Ectodermal cell (in vitro differentiated cells): ENCODE measurements around the gene TSPAN33.
"Not testable (repeated sequence)": the region's sequence is repeated elsewhere in the genome, so short reads cannot be mapped to it uniquely, and the experiment has no call there.

Source experiments
- H3K27ac ChIP-seq: 2 replicates; pipeline ENCODE4 v1.7.0; 2013; ENCODE audit warnings: mild to moderate bottlenecking, low read depth, low read length; ENCODE audit not compliant: insufficient read depth, poor library complexity, severe bottlenecking
- H3K27me3 ChIP-seq: 2 replicates; pipeline ENCODE4 v1.7.0; 2013; ENCODE audit warnings: mild to moderate bottlenecking, low read length; ENCODE audit not compliant: insufficient read depth, control insufficient read depth, poor library complexity, severe bottlenecking
- H3K36me3 ChIP-seq: one replicate; pipeline ENCODE4 v1.7.0; 2013; ENCODE audit warnings: low read length; ENCODE audit not compliant: control insufficient read depth, insufficient read depth
- H3K4me1 ChIP-seq: one replicate; pipeline ENCODE4 v1.7.0; 2013; ENCODE audit warnings: low read length; ENCODE audit not compliant: control insufficient read depth, insufficient read depth
- H3K4me3 ChIP-seq: 2 replicates; pipeline ENCODE4 v1.7.0; 2013; ENCODE audit warnings: low read depth, low read length, control low read depth; ENCODE audit not compliant: insufficient read depth
- H3K9me3 ChIP-seq: 2 replicates; pipeline ENCODE4 v1.7.0; 2013; ENCODE audit warnings: mild to moderate bottlenecking, low read length, moderate library complexity; ENCODE audit not compliant: control insufficient read depth
- WGBS, 2 experiments: methylation state at CpG; one replicate each; pipeline ENCODE4 v1.1.7; 2013; ENCODE audit warnings: missing lambda C conversion rate in 2 of 2; 5-methylcytosine and 5-hydroxymethylcytosine counted together

TSPAN33 gene

GRCh38 chr7:129169686-129170440 is 25.4 kb downstream of the TSPAN33 start:
- no peaks in the 10 kb centered on the region for H3K9me3 ChIP-seq
- peaks cover 13% of the 10 kb centered on the region for H3K27me3 ChIP-seq
- H3K27ac ChIP-seq = no peak overlapping the region

DNA sequence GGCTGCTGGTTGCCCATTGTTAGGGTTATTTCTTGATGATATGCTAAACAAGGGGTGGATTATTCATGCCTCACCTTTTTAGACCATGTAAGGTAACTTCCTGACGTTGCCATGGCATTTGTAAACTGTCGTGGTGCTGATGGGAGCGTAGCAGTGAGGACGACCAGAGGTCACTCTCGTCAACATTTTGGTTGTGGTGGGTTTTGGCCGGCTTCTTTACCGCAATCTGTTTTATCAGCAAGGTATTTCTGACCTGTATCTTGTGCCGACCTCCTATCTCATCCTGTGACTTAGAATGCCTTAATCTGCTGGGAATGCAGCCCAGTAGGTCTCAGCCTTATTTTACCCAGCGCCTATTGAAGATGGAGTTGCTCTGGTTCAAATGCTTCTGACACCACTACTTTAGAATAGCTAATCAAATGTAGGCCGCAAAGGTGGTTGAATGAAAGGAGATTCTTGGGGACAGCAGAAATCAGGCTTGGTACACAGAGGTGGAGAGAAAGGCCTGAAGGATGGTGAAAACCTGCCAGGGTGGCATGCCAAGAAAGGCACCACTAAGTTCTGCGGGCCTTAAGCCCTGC is 26.0 kb downstream of the TSPAN33 start:
- 53 to 54% methylated on average over 11 of the region's 11 CpGs for WGBS, 2 experiments
- Histone ChIP-seq H3K27ac (no peak overlapping the region), H3K4me1 (peaks cover 18% of the 10 kb centered on the region), H3K4me3 (no peak overlapping the region), H3K9me3 (no peaks in the 10 kb centered on the region), H3K27me3 (peaks cover 13% of the 10 kb centered on the region), H3K36me3 (no peaks in the 10 kb centered on the region)

More at GRCh38 chr7:129169686-129170440, 25.4 kb downstream of the TSPAN33 start:
- 39 to 40% methylated on average over 16 of the region's 16 CpGs for WGBS, 2 experiments
- peaks cover 18% of the 10 kb centered on the region for H3K4me1 ChIP-seq
- no peaks in the 10 kb centered on the region for H3K36me3 ChIP-seq
- peak overlapping the region; percentile 50 for H3K4me3 ChIP-seq

- peaks cover 11% of the 10 kb centered on the region for H3K27me3 ChIP-seq
- H3K4me1 ChIP-seq = peaks cover 12% of the 10 kb centered on the region
- not testable (repeated sequence) for H3K4me3 ChIP-seq, H3K9me3 ChIP-seq, H3K27ac ChIP-seq, H3K36me3 ChIP-seq
- 94% methylated on average over 7 of the region's 7 CpGs for WGBS, 2 experiments
Measured at GRCh38 chr7:129173861-129174260, 29.4 kb downstream of the TSPAN33 start.

DNA sequence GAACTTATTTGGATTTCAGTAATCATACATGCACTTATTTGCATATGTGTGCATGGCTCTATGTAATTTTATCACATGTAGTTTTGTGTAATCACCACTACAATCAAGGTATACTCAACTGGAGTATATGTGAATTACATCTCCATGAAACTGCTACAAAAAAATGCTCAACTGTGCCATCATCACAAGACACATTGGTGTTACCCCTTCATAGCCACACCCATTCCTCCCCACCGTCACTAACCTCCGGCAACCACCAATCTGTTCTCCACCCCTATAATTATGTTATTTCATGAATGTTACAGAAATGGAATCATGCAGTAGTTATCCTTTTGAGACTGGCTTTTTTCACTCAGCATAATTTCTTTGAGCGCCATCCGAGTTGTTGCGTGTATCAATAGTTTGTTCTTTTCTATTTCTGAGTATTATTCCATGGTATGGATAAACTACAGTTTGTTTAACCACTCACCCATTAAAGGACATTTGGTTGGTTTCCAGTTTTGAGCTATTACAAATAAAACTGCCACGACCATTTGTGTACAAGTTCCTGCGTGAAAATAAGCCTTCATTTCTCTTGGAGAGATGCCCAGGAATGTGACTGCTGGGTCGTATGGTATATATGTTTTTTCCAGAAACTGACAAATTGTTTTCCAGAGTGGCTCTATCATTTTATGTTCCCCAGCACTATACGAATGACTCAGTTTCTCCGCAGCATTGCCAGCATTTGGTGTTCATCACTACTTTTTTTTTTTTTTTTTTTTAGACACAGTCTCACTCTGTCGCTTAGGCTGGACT is 32.6 kb downstream of the TSPAN33 start:
- 90 to 93% methylated on average over 11 of the region's 11 CpGs for WGBS, 2 experiments
- H3K36me3 ChIP-seq = no peaks in the 10 kb centered on the region
- H3K4me3 ChIP-seq = no peak overlapping the region
- H3K27ac ChIP-seq = no peak overlapping the region
- H3K4me1 ChIP-seq = no peaks in the 10 kb centered on the region
- no peaks in the 10 kb centered on the region for H3K9me3 ChIP-seq
- no peaks in the 10 kb centered on the region for H3K27me3 ChIP-seq

DNA sequence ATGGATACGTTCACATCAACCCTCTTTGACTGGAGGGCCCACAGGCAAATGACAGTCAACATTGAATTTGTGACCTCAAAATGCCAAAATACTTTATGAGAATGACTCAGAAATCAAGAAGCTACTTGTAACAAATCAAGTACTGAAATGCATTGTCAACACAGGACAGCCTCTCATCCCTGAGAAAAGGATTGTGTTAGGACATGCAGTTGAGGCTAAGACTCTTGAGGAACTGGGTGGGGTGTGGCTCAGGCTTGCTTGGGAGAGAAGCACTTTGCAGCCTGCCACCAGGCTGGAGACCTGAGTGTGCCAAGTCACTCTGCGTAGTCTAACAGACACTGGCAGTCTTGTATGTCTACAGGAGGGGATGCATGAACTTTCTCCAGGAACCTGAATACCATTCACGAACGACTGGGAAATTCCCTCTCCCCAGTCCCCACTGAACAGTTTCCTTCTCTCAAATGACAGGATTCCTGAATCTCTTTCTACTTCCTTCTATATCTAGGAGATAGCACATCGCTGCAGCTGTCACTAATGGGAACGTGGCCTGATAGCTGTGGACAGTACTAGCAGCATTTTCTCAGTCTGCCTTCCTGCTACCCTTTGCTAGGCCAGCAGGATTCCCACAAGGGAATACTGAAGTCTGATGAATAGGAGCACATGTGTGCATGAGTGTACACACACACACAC is 40.6 kb downstream of the TSPAN33 start:
- no peaks in the 10 kb centered on the region for H3K9me3 ChIP-seq
- H3K27me3 ChIP-seq = peaks cover 7% of the 10 kb centered on the region
- no peak overlapping the region for H3K27ac ChIP-seq
- no peaks in the 10 kb centered on the region for H3K36me3 ChIP-seq
- peaks cover under 1% of the 10 kb centered on the region for H3K4me1 ChIP-seq
- no peak overlapping the region for H3K4me3 ChIP-seq
- WGBS, 2 experiments = 88 to 90% methylated on average over 6 of the region's 6 CpGs

DNA sequence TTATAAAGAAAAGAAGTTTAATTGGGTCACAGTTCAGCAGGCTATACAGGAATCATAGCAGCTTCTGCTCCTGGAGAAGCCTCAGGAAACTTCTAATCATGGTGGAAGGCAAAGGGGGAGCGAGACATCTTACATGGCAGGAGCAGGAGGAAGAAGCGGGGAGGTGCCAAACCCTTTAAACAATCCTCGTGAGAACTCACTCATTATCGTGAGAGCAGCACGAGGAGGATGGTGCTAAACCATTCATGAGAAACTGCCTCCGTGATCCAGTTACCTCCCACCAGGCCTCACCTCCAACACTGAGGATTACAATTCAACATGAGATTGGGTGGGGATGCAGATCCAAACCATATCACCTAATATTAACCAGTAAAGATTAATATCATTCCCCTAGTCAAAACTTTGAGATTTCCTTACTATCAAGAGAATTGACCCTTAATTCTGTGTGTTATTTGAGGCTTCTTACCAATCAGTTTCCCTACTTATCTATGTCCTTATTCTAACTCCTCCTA is 42.3 kb downstream of the TSPAN33 start:
- WGBS, 2 experiments = 75 to 76% methylated on average over 6 of the region's 6 CpGs
- H3K36me3 ChIP-seq = no peaks in the 10 kb centered on the region
- no peaks in the 10 kb centered on the region for H3K9me3 ChIP-seq
- H3K4me3 ChIP-seq = no peak overlapping the region
- H3K27me3 ChIP-seq = peaks cover 7% of the 10 kb centered on the region
- no peak overlapping the region for H3K27ac ChIP-seq
- H3K4me1 ChIP-seq = peaks cover 5% of the 10 kb centered on the region

GRCh38 chr7:129187681-129188371 is 43.3 kb downstream of the TSPAN33 start:
- peak overlapping the region; percentile 91 for H3K4me3 ChIP-seq
- 18 to 20% methylated on average over 14 of the region's 14 CpGs for WGBS, 2 experiments
- no peak overlapping the region for H3K27ac ChIP-seq
- no peaks in the 10 kb centered on the region for H3K9me3 ChIP-seq
- H3K36me3 ChIP-seq = peaks cover 2% of the 10 kb centered on the region
- H3K27me3 ChIP-seq = peaks cover 7% of the 10 kb centered on the region
- H3K4me1 ChIP-seq = peaks cover 5% of the 10 kb centered on the region

GRCh38 chr7:129188372-129188891 is 43.9 kb downstream of the TSPAN33 start, which contains the start of gene SMO:
Gene SMO (plus strand): TSS chr7:129188633. CDS start chr7:129189152, 519 bp downstream.
- Histone ChIP-seq H3K27ac (peak within 1 kb of the TSS; percentile 94), H3K4me1 (peaks cover 5% of the 10 kb centered on the region), H3K36me3 (peaks cover 6% of the 10 kb centered on the region), H3K9me3 (no peaks in the 10 kb centered on the region), H3K4me3 (peak within 1 kb of the TSS; percentile 91), H3K27me3 (peaks cover 7% of the 10 kb centered on the region)
- 0 to 1% methylated on average over 48 of the region's 48 CpGs for WGBS, 2 experiments
